Karpas-422 (cell line): ENCODE data around the gene TBC1D16. TPM values are rescaled to one million over a fixed set of nuclear protein-coding genes. Genes with fewer than 3 reads are reported as not detected.

Experiments
- DNase-seq: peaks from one replicate; pipeline ENCODE4 v3.0.0-alpha.2; 2015
- H2AFZ ChIP-seq: fragments of 200-600 bp; sonication (generic); 2 replicates; pipeline ENCODE4 v1.6.1; 2014; ENCODE audit warnings: antibody characterized with exemption, low read length, mixed read lengths
- H3K27ac ChIP-seq: fragments of 200-600 bp; sonication (generic); 2 replicates; pipeline ENCODE4 v1.5.1; 2014; ENCODE audit warnings: mild to moderate bottlenecking, low read length, moderate library complexity
- H3K27me3 ChIP-seq: fragments of 200-600 bp; sonication (generic); 2 replicates; pipeline ENCODE4 v1.6.1; 2014; ENCODE audit warnings: low read length, mixed read lengths
- H3K36me3 ChIP-seq: fragments of 200-600 bp; sonication (generic); 2 replicates; pipeline ENCODE4 v1.6.1; 2014; ENCODE audit warnings: low read length, mixed read lengths; ENCODE audit not compliant: insufficient read depth
- H3K4me1 ChIP-seq: fragments of 200-600 bp; sonication (generic); 2 replicates; pipeline ENCODE4 v1.6.1; 2014; ENCODE audit warnings: mild to moderate bottlenecking, low read length, mixed read lengths
- H3K4me2 ChIP-seq: fragments of 200-600 bp; sonication (generic); 2 replicates; pipeline ENCODE4 v1.6.1; 2014; ENCODE audit warnings: low read length, low read depth, mild to moderate bottlenecking; ENCODE audit not compliant: poor library complexity, severe bottlenecking
- H3K4me3 ChIP-seq: fragments of 200-600 bp; sonication (generic); 2 replicates; pipeline ENCODE4 v1.5.1; 2014; ENCODE audit warnings: mild to moderate bottlenecking, antibody characterized with exemption, low read length, mixed read lengths
- H3K79me2 ChIP-seq: fragments of 200-600 bp; sonication (generic); 2 replicates; pipeline ENCODE4 v1.6.1; 2014; ENCODE audit warnings: mild to moderate bottlenecking, low read length, mixed read lengths
- H3K9ac ChIP-seq: fragments of 200-600 bp; sonication (generic); 2 replicates; pipeline ENCODE4 v1.6.0; 2014; ENCODE audit warnings: low read length
- H3K9me2 ChIP-seq: fragments of 200-600 bp; sonication (generic), shearing (Covaris generic); replicated peaks from 2 replicates; pipeline ENCODE4 v1.6.0; 2014; ENCODE audit warnings: mild to moderate bottlenecking, low read length, moderate library complexity; ENCODE audit not compliant: insufficient read depth
- H3K9me3 ChIP-seq: fragments of 300-700, 200-600 bp; sonication (generic); 2 replicates; pipeline ENCODE4 v1.6.1; 2014; ENCODE audit warnings: low read length, mixed read lengths
- H4K20me1 ChIP-seq: fragments of 200-600 bp; sonication (generic); 2 replicates; pipeline ENCODE4 v1.6.1; 2014; ENCODE audit warnings: mild to moderate bottlenecking, antibody characterized with exemption, low read length, low read depth; ENCODE audit not compliant: insufficient read depth
- total RNA-seq: library from RNA; depleted of rRNA; stranded (reverse); fragments of >200 nt; shearing (Covaris generic); gene quantifications from 2 replicates; pipeline ENCODE4 v1.2.3, GENCODE V29; 2014; ENCODE audit warnings: low replicate concordance

TBC1D16 gene
- total RNA-seq, 1 experiment from 2014 or later = 0.22 TPM

- no peak overlapping the region for H3K4me3 ChIP-seq
- H3K9ac ChIP-seq = no peak overlapping the region
- no peaks in the 10 kb centered on the region for H3K9me3 ChIP-seq
- no peak overlapping the region for H3K27ac ChIP-seq
- no peaks in the 10 kb centered on the region for H3K36me3 ChIP-seq
- no peaks in the 10 kb centered on the region for H3K27me3 ChIP-seq
- no peaks in the 10 kb centered on the region for H3K9me2 ChIP-seq
- DNase-seq = peak; percentile 71
- peak overlapping the region; percentile 20 for H3K4me2 ChIP-seq
- peaks cover 37% of the 10 kb centered on the region for H3K4me1 ChIP-seq
- H4K20me1 ChIP-seq = no peaks in the 10 kb centered on the region; the same call in 1 of the 2 replicates
- no peak overlapping the region for H2AFZ ChIP-seq
- H3K79me2 ChIP-seq = no peaks in the 10 kb centered on the region
Measured at GRCh38 chr17:79933863-79934652, 101.6 kb downstream of the TBC1D16 start.

- H3K27me3 ChIP-seq = no peaks in the 10 kb centered on the region
- no peaks in the 10 kb centered on the region for H3K36me3 ChIP-seq
- no peaks in the 10 kb centered on the region; the same call in 1 of the 2 replicates for H4K20me1 ChIP-seq
- no peak for DNase-seq
- H3K4me2 ChIP-seq = no peak overlapping the region
- no peaks in the 10 kb centered on the region for H3K9me3 ChIP-seq
- no peak overlapping the region for H2AFZ ChIP-seq
- no peaks in the 10 kb centered on the region for H3K9me2 ChIP-seq
- peaks cover 34% of the 10 kb centered on the region for H3K4me1 ChIP-seq
- no peak overlapping the region for H3K4me3 ChIP-seq
- no peak overlapping the region for H3K27ac ChIP-seq
- no peak overlapping the region for H3K9ac ChIP-seq
- no peaks in the 10 kb centered on the region for H3K79me2 ChIP-seq
Measured at GRCh38 chr17:79932451-79933306, 103.0 kb downstream of the TBC1D16 start.

GRCh38 chr17:79931817-79932309, 103.8 kb downstream of the TBC1D16 start:
- no peak overlapping the region for H3K4me2 ChIP-seq
- H3K4me1 ChIP-seq = peaks cover 26% of the 10 kb centered on the region
- no peak overlapping the region for H3K4me3 ChIP-seq
- H2AFZ ChIP-seq = no peak overlapping the region
- no peaks in the 10 kb centered on the region for H3K79me2 ChIP-seq
- no peaks in the 10 kb centered on the region for H3K9me3 ChIP-seq
- no peak overlapping the region for H3K27ac ChIP-seq
- no peaks in the 10 kb centered on the region for H3K36me3 ChIP-seq
- no peak overlapping the region for H3K9ac ChIP-seq
- no peaks in the 10 kb centered on the region for H3K27me3 ChIP-seq
- no peaks in the 10 kb centered on the region for H3K9me2 ChIP-seq
- DNase-seq = no peak
- H4K20me1 ChIP-seq = no peaks in the 10 kb centered on the region

GRCh38 chr17:79930877-79931816, 104.5 kb downstream of the TBC1D16 start:
- Histone ChIP-seq H3K9ac (no peak overlapping the region), H3K4me3 (no peak overlapping the region), H2AFZ (no peak overlapping the region), H3K27ac (no peak overlapping the region), H3K9me3 (no peaks in the 10 kb centered on the region), H3K4me1 (peaks cover 19% of the 10 kb centered on the region), H3K79me2 (no peaks in the 10 kb centered on the region), H3K27me3 (no peaks in the 10 kb centered on the region), H3K4me2 (no peak overlapping the region), H3K36me3 (no peaks in the 10 kb centered on the region), H3K9me2 (no peaks in the 10 kb centered on the region), H4K20me1 (no peaks in the 10 kb centered on the region)
- DNase-seq = no peak

- H3K79me2 ChIP-seq = no peaks in the 10 kb centered on the region
- no peak for DNase-seq
- H3K4me1 ChIP-seq = peaks cover 19% of the 10 kb centered on the region
- no peak overlapping the region for H3K27ac ChIP-seq
- no peaks in the 10 kb centered on the region for H3K9me3 ChIP-seq
- H3K36me3 ChIP-seq = no peaks in the 10 kb centered on the region
- H3K9me2 ChIP-seq = no peaks in the 10 kb centered on the region
- H3K9ac ChIP-seq = no peak overlapping the region
- H2AFZ ChIP-seq = no peak overlapping the region
- no peaks in the 10 kb centered on the region for H4K20me1 ChIP-seq
- H3K27me3 ChIP-seq = no peaks in the 10 kb centered on the region
- no peak overlapping the region for H3K4me3 ChIP-seq
- H3K4me2 ChIP-seq = no peak overlapping the region
Measured at GRCh38 chr17:79930062-79930876, 105.4 kb downstream of the TBC1D16 start.

- Histone ChIP-seq H3K79me2 (no peaks in the 10 kb centered on the region), H3K4me3 (no peak overlapping the region), H3K9me2 (no peaks in the 10 kb centered on the region), H4K20me1 (no peaks in the 10 kb centered on the region), H3K9ac (no peak overlapping the region), H3K4me2 (no peak overlapping the region), H3K27ac (no peak overlapping the region), H3K9me3 (no peaks in the 10 kb centered on the region), H3K4me1 (peaks cover 18% of the 10 kb centered on the region), H3K27me3 (no peaks in the 10 kb centered on the region), H3K36me3 (no peaks in the 10 kb centered on the region), H2AFZ (no peak overlapping the region)
- DNase-seq = no peak
Measured at GRCh38 chr17:79929257-79930061, 106.2 kb downstream of the TBC1D16 start.
